ENCODE measurements around the gene TRAPPC8.

- no peak for TF ChIP-seq CTCF (IDR thresholded peaks at IDR 0.05; ENCODE audit: borderline replicate concordance, extremely low read depth, low read length, poor library complexity, severe bottlenecking)
- no peak for TF ChIP-seq EZH2 (IDR thresholded peaks at IDR 0.05; ENCODE audit: borderline replicate concordance, low read depth, low read length, severe bottlenecking)
Observed at GRCh38 chr18:31957728-31958127, 14.8 kb upstream of the TRAPPC8 start.

All from DND-41 (cell line).